Measurements from ENCODE around the gene AHSA1.

- TF ChIP-seq CTCF (IDR thresholded peaks at IDR 0.05) (no peak), EZH2 (IDR thresholded peaks at IDR 0.05; ENCODE audit: borderline replicate concordance, insufficient read depth, low read depth, low read length, poor library complexity, severe bottlenecking) (no peak)
Observed at GRCh38 chr14:77488558-77488957, 30.7 kb downstream of the AHSA1 start.

Data from B cell (primary cell).